Ishikawa (cell line): Measurements from ENCODE around the gene NR2C2AP.

ENCODE experiments used
- CEBPB ChIP-seq: IDR thresholded peaks from 2 replicates; pipeline ENCODE4 v1.6.1; 2012
- CREB1 ChIP-seq: IDR thresholded peaks from 2 replicates; pipeline ENCODE4 v1.6.1; 2012; ENCODE audit warnings: low read depth
- EGR1 ChIP-seq: IDR thresholded peaks from 2 replicates; pipeline ENCODE4 v1.6.1; 2012
- EP300 ChIP-seq: IDR thresholded peaks from 2 replicates; pipeline ENCODE4 v1.6.1; 2012; ENCODE audit warnings: borderline replicate concordance
- FOXM1 ChIP-seq: IDR thresholded peaks from 2 replicates; pipeline ENCODE4 v1.6.1; 2012; ENCODE audit warnings: low read depth, borderline replicate concordance
- NFIC ChIP-seq: IDR thresholded peaks from 2 replicates; pipeline ENCODE4 v1.6.1; 2012
- RAD21 ChIP-seq: IDR thresholded peaks from 2 replicates; pipeline ENCODE4 v1.6.1; 2012; ENCODE audit warnings: low read depth
- TAF1 ChIP-seq: IDR thresholded peaks from 2 replicates; pipeline ENCODE4 v1.6.1; 2012; ENCODE audit warnings: low read depth, mild to moderate bottlenecking
- TCF12 ChIP-seq: IDR thresholded peaks from 2 replicates; pipeline ENCODE4 v1.6.1; 2012; ENCODE audit warnings: low read depth
- TEAD4 ChIP-seq: IDR thresholded peaks from 2 replicates; pipeline ENCODE4 v1.6.1; 2012
- YY1 ChIP-seq: IDR thresholded peaks from 2 replicates; pipeline ENCODE4 v1.6.1; 2012; ENCODE audit warnings: low read depth
- ZBTB7A ChIP-seq: IDR thresholded peaks from 2 replicates; pipeline ENCODE4 v1.6.1; 2012; ENCODE audit warnings: low read depth
- TF ChIP-seq, protein P1 (sequence below): IDR thresholded peaks from 2 replicates; pipeline ENCODE4 v1.6.1; 2012; ENCODE audit warnings: low read depth, mild to moderate bottlenecking
- TF ChIP-seq, protein P2 (sequence below): IDR thresholded peaks from 2 replicates; pipeline ENCODE4 v1.6.1; 2012
- TF ChIP-seq, protein P3 (sequence below): IDR thresholded peaks from 2 replicates; pipeline ENCODE4 v1.6.1; 2012

The NR2C2AP gene

GRCh38 chr19:19209372-19209771, 6.2 kb upstream of the NR2C2AP start:
- TF ChIP-seq CEBPB (no peak), EP300 (no peak), FOXM1 (no peak), TCF12 (no peak), CREB1 (no peak), NFIC (no peak), RAD21 (no peak), TAF1 (no peak), YY1 (no peak), EGR1 (no peak), TEAD4 (no peak), ZBTB7A (no peak)
- TF ChIP-seq, protein P1, sequence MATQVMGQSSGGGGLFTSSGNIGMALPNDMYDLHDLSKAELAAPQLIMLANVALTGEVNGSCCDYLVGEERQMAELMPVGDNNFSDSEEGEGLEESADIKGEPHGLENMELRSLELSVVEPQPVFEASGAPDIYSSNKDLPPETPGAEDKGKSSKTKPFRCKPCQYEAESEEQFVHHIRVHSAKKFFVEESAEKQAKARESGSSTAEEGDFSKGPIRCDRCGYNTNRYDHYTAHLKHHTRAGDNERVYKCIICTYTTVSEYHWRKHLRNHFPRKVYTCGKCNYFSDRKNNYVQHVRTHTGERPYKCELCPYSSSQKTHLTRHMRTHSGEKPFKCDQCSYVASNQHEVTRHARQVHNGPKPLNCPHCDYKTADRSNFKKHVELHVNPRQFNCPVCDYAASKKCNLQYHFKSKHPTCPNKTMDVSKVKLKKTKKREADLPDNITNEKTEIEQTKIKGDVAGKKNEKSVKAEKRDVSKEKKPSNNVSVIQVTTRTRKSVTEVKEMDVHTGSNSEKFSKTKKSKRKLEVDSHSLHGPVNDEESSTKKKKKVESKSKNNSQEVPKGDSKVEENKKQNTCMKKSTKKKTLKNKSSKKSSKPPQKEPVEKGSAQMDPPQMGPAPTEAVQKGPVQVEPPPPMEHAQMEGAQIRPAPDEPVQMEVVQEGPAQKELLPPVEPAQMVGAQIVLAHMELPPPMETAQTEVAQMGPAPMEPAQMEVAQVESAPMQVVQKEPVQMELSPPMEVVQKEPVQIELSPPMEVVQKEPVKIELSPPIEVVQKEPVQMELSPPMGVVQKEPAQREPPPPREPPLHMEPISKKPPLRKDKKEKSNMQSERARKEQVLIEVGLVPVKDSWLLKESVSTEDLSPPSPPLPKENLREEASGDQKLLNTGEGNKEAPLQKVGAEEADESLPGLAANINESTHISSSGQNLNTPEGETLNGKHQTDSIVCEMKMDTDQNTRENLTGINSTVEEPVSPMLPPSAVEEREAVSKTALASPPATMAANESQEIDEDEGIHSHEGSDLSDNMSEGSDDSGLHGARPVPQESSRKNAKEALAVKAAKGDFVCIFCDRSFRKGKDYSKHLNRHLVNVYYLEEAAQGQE: no peak
- TF ChIP-seq, protein P2, sequence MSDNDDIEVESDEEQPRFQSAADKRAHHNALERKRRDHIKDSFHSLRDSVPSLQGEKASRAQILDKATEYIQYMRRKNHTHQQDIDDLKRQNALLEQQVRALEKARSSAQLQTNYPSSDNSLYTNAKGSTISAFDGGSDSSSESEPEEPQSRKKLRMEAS: no peak
- TF ChIP-seq, protein P3, sequence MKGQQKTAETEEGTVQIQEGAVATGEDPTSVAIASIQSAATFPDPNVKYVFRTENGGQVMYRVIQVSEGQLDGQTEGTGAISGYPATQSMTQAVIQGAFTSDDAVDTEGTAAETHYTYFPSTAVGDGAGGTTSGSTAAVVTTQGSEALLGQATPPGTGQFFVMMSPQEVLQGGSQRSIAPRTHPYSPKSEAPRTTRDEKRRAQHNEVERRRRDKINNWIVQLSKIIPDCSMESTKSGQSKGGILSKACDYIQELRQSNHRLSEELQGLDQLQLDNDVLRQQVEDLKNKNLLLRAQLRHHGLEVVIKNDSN: no peak

DNA sequence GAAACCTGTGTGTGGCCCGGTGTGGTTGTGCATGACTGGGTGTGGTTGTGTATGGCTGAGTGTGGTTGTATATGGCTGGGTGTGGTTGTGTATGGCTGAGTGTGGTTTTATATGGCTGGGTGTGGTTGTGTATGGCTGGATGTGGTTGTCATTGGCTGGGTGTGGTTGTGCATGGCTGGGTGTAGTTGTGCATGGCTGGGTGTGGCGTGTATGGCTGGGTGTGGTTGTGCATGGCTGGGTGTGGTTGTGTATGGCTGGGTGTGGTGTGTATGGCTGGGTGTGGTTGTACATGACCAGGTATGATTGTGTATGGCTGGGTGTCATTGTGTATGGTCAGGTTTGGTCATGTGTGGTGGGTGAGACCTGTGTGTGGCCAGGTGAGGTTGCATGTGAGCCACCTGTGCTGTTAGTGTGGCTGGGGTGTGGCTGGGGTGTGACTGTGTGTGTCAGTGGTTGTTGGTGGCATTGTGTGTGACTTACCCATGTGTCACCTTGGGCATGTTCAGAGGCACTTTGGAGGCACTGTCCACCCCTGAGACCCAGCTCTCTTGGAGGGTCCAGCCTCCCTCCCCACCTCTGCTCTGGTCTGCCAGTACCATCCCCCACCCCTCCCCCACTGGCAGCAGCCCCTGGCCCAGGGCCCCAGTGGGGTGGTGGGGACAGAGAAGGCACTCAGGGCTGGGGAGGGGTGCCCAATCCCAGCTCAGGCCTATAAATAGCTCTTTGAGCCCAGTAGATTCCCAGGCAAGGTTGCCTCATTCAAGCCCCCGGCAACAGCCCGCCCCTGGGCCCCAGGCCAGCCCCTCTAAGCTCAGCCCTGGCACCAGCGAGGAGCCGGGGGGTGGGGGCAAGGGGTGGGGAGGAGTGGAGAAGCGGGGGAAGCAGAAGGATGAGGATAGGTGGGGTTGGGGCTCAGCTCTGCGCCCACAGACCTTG, 4.7 kb upstream of the NR2C2AP start:
- no peak for TF ChIP-seq YY1

GRCh38 chr19:19206938-19207337, 3.7 kb upstream of the NR2C2AP start:
- TF ChIP-seq TAF1 (no peak), ZBTB7A (no peak), EP300 (no peak), RAD21 (no peak), TEAD4 (no peak), EGR1 (no peak), CEBPB (no peak), YY1 (no peak), CREB1 (no peak), TCF12 (no peak), NFIC (no peak), FOXM1 (no peak)
- TF ChIP-seq, protein P1: no peak
- TF ChIP-seq, protein P2: no peak
- TF ChIP-seq, protein P3: no peak

GRCh38 chr19:19205416-19206410, 2.5 kb upstream of the NR2C2AP start:
- no peak for TF ChIP-seq YY1
- TF ChIP-seq, protein P1: no peak
- no peak for TF ChIP-seq ZBTB7A
